ENCODE measurements around the gene PIK3CD. TPM values are rescaled to one million over a fixed set of nuclear protein-coding genes. Genes with fewer than 3 reads are reported as not detected.

PIK3CD gene
- total and polyA plus RNA-seq, 2 donors (not counting 3 experiments of a cell fraction or from before 2014, with no cell fraction given): 3.5 to 5.2 TPM

DNA sequence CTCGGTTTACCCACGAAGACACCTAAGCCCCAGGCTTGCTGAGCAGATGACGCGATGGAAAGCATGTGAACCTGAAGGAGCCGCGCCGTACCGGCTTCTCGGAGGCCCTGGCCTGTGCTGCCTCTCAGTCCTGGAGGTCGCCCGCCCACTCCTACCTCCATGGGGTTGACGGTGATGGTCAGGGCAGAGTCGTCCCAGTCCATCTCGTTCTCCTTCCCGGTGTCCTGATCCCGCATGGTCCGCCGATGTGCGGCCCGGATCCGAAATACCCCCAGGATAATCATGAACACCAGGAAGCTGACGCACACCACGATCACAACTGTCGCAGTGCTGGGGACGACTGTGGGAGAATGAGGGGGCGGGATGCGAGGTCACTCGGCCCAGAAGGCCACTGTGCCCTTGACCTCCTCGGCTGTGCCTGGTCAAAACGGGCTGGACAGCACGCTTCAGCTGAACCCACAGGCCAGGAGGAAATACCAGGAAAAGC lies 79.6 kb downstream of the PIK3CD start:
- FAIRE-seq (no peak), DNase-seq (ENCODE audit: low read depth, low spot score) (no peak)
- Histone ChIP-seq H2AFZ (ENCODE audit: low read depth, low read length) (no peak overlapping the region), H3K9me3 (replicated peaks; ENCODE audit: control insufficient read depth, insufficient read depth, low read length) (no peaks in the 10 kb centered on the region), H4K20me1 (replicated peaks; ENCODE audit: control insufficient read depth, extremely low read depth, insufficient read depth, low read length) (no peaks in the 10 kb centered on the region), H3K9me1 (replicated peaks; ENCODE audit: control insufficient read depth, extremely low read depth, insufficient read depth, low read length) (no peaks in the 10 kb centered on the region), H3K27ac (ENCODE audit: insufficient read depth, low read depth, low read length) (no peak overlapping the region), H3K4me3 (replicated peaks in 1 of 3; ENCODE audit: insufficient read depth in 1 of 3, low read depth in 1 of 3, low read length in 3 of 3) (no peak overlapping the region), H3K9ac (replicated peaks; ENCODE audit: extremely low read depth, insufficient read depth, low read length) (no peak overlapping the region), H3K4me2 (ENCODE audit: insufficient read depth, low read length) (no peak overlapping the region), H3K36me3 (ENCODE audit: control insufficient read depth in 2 of 2, extremely low read depth in 1 of 2, insufficient read depth in 2 of 2, low read length in 2 of 2) (peaks cover 9 to 50% of the 10 kb centered on the region in 2 experiments), H3K27me3 (ENCODE audit: control insufficient read depth in 2 of 2, insufficient read depth in 2 of 2, low read length in 2 of 2) (no peaks in the 10 kb centered on the region), H3K79me2 (ENCODE audit: control insufficient read depth, insufficient read depth, low read length) (no peaks in the 10 kb centered on the region), H3K4me1 (ENCODE audit: control insufficient read depth, extremely low read depth, insufficient read depth, low read length) (no peaks in the 10 kb centered on the region)
- ChIA-PET POLR2A (no interaction called here), CTCF (no interaction called here)
- dilution Hi-C loops (cut with MboI; ENCODE audit: extremely low pct_ligation_motif_present, low sequenced_read_pairs): no loop called here
- no TSS peak for BruUV-seq (replicated peaks)
- TF ChIP-seq GATA2 (IDR thresholded peaks at IDR 0.05; ENCODE audit: insufficient read depth, insufficient read length, low read depth, low read length): no peak
- no peak for TF ChIP-seq POLR2A (IDR thresholded peaks at IDR 0.05; ENCODE audit: low read depth, low read length)
- TF ChIP-seq JUN (IDR thresholded peaks at IDR 0.05; ENCODE audit: borderline replicate concordance, insufficient read depth, insufficient read length, low read depth): no peak
- no peak for TF ChIP-seq POLR2AphosphoS5 (IDR thresholded peaks at IDR 0.05; ENCODE audit: insufficient read depth, low read depth, low read length)
- TF ChIP-seq CTCF (IDR thresholded peaks at IDR 0.05; ENCODE audit: extremely low read depth in 1 of 2, insufficient read depth in 1 of 2, low read depth in 1 of 2, low read length in 2 of 2): no peak
- TF ChIP-seq FOS (IDR thresholded peaks at IDR 0.05; ENCODE audit: borderline replicate concordance, insufficient read depth, low read length): no peak
- no peak for TF ChIP-seq MYC (IDR thresholded peaks at IDR 0.05; ENCODE audit: low read depth, low read length)
- no peak for TF ChIP-seq MAX (IDR thresholded peaks at IDR 0.05; ENCODE audit: insufficient read depth, insufficient read length)
- intact Hi-C loops (cut with micrococcal nuclease): no loop called here
